PC-3 (cell line): ENCODE results near the gene B3GNT5. TPM values are rescaled to one million over a fixed set of nuclear protein-coding genes. Genes with fewer than 3 reads are reported as not detected.
A peak's percentile ranks its signal among the peaks of the same experiment; 100 is the strongest.

Source experiments
- ATAC-seq: fragments of 200-7000 bp; cut with Tn5 transposase; 2 replicates; pipeline ENCODE4 v1.9.1; 2020; ENCODE audit warnings: mild to moderate bottlenecking, moderate library complexity
- BruUV-seq: library from RNA; stranded (reverse); fragments of 400-500 nt; replicated peaks from 2 replicates; lab custom pipeline; 2021; lab: Mats Ljungman, UMichigan
- CTCF ChIA-PET: fragments of 300-600 bp; sonication (Branson Sonifier 250); formaldehyde crosslinking; loops from one replicate; lab custom pipeline; 2022; ENCODE audit warnings: antibody characterized with exemption; lab: Charles Lee
- POLR2A ChIA-PET: fragments of 300-600 bp; sonication (Branson Sonifier 250); formaldehyde crosslinking; loops from one replicate; lab custom pipeline; 2022; ENCODE audit warnings: antibody characterized with exemption; ENCODE audit not compliant: unreplicated experiment; lab: Charles Lee
- DNase-seq: peaks from one replicate; pipeline ENCODE4 v3.0.0-alpha.2; 2015
- H2AFZ ChIP-seq: fragments of 300-600 bp; sonication (generic); 2 replicates; pipeline ENCODE4 v1.6.0; 2016; ENCODE audit warnings: antibody characterized with exemption, low read length
- H3F3A ChIP-seq: fragments of 300-600 bp; sonication (generic); one replicate; pipeline ENCODE4 v1.6.0; 2017; ENCODE audit warnings: antibody characterized with exemption, low read length, control low read depth, mild to moderate bottlenecking; ENCODE audit not compliant: unreplicated experiment
- H3K27ac ChIP-seq: fragments of 300-600 bp; sonication (generic); 2 replicates; pipeline ENCODE4 v1.5.1; 2016; ENCODE audit warnings: mild to moderate bottlenecking, low read length
- H3K27me3 ChIP-seq: fragments of 300-600 bp; sonication (generic); 2 replicates; pipeline ENCODE4 v1.6.1; 2016; ENCODE audit warnings: low read length, mixed read lengths
- H3K36me3 ChIP-seq: fragments of 300-600 bp; sonication (generic); 2 replicates; pipeline ENCODE4 v1.6.1; 2016; ENCODE audit warnings: low read depth, mixed run types, low read length, mixed read lengths
- H3K4me1 ChIP-seq: fragments of 300-600 bp; sonication (generic); 2 replicates; pipeline ENCODE4 v1.5.1; 2016; ENCODE audit warnings: low read length; ENCODE audit not compliant: insufficient read depth
- H3K4me2 ChIP-seq: fragments of 300-600 bp; sonication (generic); 2 replicates; pipeline ENCODE4 v1.6.0; 2016; ENCODE audit warnings: low read length
- H3K4me3 ChIP-seq: fragments of 300-600 bp; sonication (generic); 2 replicates; pipeline ENCODE4 v1.5.1; 2016; ENCODE audit warnings: mild to moderate bottlenecking, low read length, mixed read lengths
- H3K79me2 ChIP-seq: fragments of 300-600 bp; sonication (generic); 2 replicates; pipeline ENCODE4 v1.6.1; 2017; ENCODE audit warnings: low read length, mixed read lengths
- H3K9ac ChIP-seq: fragments of 300-600 bp; sonication (generic); 2 replicates; pipeline ENCODE4 v1.6.0; 2016; ENCODE audit warnings: mild to moderate bottlenecking, low read length
- H3K9me2 ChIP-seq: fragments of 300-600 bp; sonication (generic); replicated peaks from 2 replicates; pipeline ENCODE4 v1.6.1; 2016; ENCODE audit warnings: mixed run types, low read length, mixed read lengths
- H3K9me3 ChIP-seq: fragments of 300-600 bp; sonication (generic); 2 replicates; pipeline ENCODE4 v1.6.1; 2016; ENCODE audit warnings: low read length, mixed read lengths
- H4K20me1 ChIP-seq: fragments of 300-600 bp; sonication (generic); 2 replicates; pipeline ENCODE4 v1.6.1; 2016; ENCODE audit warnings: low read length, mixed read lengths
- EZH2 ChIP-seq: fragments of 300-600 bp; sonication (generic); IDR thresholded peaks from one replicate; pipeline ENCODE4 v1.6.1; 2017; ENCODE audit warnings: antibody characterized with exemption, mild to moderate bottlenecking, low read length; ENCODE audit not compliant: unreplicated experiment
- EZH2phosphoT487 ChIP-seq: fragments of 300-600 bp; sonication (generic); IDR thresholded peaks from 2 replicates; pipeline ENCODE4 v1.6.1; 2018; ENCODE audit warnings: mild to moderate bottlenecking, antibody characterized with exemption, low read length, borderline replicate concordance
- intact Hi-C: fragments of 100-400 bp; cut with micrococcal nuclease; formaldehyde crosslinking; loops from 2 replicates; pipeline ENCODE4 v1.9.0; 2023
- total RNA-seq: library from RNA; depleted of rRNA; stranded (reverse); fragments of >200 nt; gene quantifications from 2 replicates; pipeline ENCODE4 v1.2.3, GENCODE V29; 2014
- TF ChIP-seq, protein P1 (sequence below): fragments of 300-600 bp; sonication (generic); conservative IDR thresholded peaks from 2 replicates; pipeline ENCODE4 v1.5.1; 2017; ENCODE audit warnings: antibody characterized with exemption, low read depth, mild to moderate bottlenecking, low read length

The B3GNT5 gene
- total RNA-seq, 1 experiment from 2014 or later = 22.9 TPM

DNA sequence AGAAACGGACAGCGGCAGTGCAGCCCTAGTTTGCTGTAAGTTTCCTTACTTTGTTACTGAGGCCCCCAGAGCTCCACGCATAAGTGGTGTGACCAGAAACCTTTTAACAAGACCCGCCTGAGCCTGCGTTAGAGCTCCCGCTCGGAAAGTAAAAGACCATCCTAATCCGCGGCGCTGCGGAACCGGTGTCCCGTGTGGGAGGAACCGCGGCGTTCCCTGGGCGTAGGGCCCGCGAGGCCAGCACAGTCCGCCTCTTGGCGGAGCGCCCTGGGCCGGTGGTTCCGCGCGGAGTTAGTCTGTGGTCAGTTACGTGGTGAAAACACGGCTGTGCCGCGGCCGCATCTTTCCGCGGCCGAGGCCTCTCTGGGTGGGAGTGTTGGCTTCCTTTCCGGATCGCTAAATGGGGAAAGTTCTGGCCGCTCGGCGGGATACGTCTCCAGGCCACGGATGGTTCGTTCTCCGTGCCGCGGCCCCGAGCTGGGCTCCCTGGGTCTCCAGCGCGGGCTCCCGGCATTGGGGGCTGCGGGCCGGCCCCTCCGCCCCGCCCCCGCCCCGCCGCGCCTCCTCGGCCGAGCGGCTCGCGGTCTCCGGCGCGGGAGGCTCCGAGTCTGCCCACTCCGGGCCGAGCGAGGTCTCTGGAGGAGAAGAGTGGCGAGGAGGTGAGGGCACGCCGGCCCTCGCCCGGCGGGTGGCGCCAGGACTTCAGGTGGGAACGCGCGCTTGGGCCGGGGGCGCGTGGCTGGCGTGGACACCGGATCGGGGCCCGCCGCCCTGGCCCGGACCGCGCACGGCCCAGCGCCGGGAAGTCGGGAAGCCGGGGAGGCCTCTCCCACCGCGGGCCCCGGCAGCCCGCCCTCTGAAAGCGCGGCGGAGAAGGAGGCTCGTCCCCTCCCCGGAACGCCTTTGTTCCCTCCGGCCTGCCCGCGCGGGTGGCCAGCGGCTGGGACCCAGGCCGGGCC is 754 bp downstream of the B3GNT5 start:
- CTCF ChIA-PET = interaction anchor here (1.2 to 2.5 kb wide), 2 partner anchors 60 to 69 kb away, joined by 6 to 26 read pairs; no protein-coding TSS in a partner anchor
- Histone ChIP-seq H3K36me3 (peaks cover 8% of the 10 kb centered on the region), H3K9ac (peak overlapping the region; percentile 97), H3K9me3 (no peaks in the 10 kb centered on the region), H3K4me1 (peaks cover 40% of the 10 kb centered on the region), H3K4me3 (peak overlapping the region; percentile 89), H4K20me1 (peaks cover 31% of the 10 kb centered on the region), H3K79me2 (peaks cover 58% of the 10 kb centered on the region), H3K27me3 (no peaks in the 10 kb centered on the region), H3F3A (peaks cover 4% of the 10 kb centered on the region), H3K9me2 (no peaks in the 10 kb centered on the region), H3K4me2 (peak overlapping the region; percentile 83), H2AFZ (peak overlapping the region; percentile 60), H3K27ac (peak overlapping the region; percentile 88)
- DNase-seq = peak; percentile 48
- peak; percentile 32 for ATAC-seq
- POLR2A ChIA-PET = interaction anchor here (0.5 to 1.3 kb wide), 8 partner anchors 21 to 116 kb away, joined by 3 to 9 read pairs (median 4); no protein-coding TSS in a partner anchor
- TSS peak; percentile 32 for BruUV-seq
- intact Hi-C loops = loop anchor here (1.0 to 2.0 kb wide), 5 partner anchors 61 to 131 kb away; no protein-coding TSS in a partner anchor
- TF ChIP-seq, protein P1, sequence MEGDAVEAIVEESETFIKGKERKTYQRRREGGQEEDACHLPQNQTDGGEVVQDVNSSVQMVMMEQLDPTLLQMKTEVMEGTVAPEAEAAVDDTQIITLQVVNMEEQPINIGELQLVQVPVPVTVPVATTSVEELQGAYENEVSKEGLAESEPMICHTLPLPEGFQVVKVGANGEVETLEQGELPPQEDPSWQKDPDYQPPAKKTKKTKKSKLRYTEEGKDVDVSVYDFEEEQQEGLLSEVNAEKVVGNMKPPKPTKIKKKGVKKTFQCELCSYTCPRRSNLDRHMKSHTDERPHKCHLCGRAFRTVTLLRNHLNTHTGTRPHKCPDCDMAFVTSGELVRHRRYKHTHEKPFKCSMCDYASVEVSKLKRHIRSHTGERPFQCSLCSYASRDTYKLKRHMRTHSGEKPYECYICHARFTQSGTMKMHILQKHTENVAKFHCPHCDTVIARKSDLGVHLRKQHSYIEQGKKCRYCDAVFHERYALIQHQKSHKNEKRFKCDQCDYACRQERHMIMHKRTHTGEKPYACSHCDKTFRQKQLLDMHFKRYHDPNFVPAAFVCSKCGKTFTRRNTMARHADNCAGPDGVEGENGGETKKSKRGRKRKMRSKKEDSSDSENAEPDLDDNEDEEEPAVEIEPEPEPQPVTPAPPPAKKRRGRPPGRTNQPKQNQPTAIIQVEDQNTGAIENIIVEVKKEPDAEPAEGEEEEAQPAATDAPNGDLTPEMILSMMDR = 0 out of 2 replicates have a peak, but pooled peaks have one; percentile 12
- no peak for TF ChIP-seq EZH2
- TF ChIP-seq EZH2phosphoT487 = no peak

DNA sequence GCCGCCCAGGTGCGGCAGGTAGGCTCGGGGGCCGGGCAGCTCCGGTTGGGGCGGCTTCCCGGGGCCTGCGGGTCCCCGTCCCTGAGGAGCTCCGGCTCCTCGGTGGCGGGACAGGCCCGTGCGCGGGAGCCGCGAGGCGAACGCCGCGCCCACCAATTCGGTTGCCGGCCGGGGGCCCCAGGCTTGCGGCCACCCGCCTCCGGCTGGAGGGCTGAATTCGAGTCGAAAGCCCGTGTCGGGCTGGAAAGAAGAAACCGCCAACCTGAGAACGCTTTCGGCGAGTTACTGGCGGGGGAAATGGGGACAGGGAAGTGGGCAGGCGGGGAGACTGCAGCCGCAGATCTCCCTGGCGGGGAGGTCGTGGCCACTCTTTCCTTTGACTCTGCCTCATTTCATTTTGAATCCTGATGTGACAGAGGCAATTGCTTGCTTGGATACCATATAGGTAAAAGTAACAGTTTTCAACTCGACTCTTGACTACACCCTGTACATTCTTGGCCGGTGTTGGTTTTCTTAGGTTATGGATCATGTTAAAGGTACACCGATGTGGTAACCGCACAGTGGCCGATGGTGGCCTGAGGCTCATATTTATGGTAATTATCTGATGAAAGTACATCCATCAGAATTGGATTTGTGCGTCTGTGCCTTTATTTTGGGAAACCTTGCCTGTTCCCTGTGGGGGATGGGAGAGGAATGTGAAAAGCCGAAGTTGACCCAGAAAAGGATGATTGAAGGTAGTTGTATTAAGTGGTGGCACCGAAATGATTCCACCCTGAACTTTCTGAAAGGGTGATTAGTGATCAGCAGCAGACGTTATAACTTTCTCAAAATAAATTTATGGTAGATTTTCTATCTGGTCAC is 1.7 kb downstream of the B3GNT5 start:
- peaks cover 13% of the 10 kb centered on the region for H3K36me3 ChIP-seq
- H3K9me3 ChIP-seq = no peaks in the 10 kb centered on the region
- peaks cover 49% of the 10 kb centered on the region for H3K4me1 ChIP-seq
- H3K9me2 ChIP-seq = no peaks in the 10 kb centered on the region
- TF ChIP-seq EZH2 (no peak), EZH2phosphoT487 (no peak)
- TF ChIP-seq, protein P1 = no peak
- H3K79me2 ChIP-seq = peaks cover 67% of the 10 kb centered on the region
- peak overlapping the region; percentile 89 for H3K4me3 ChIP-seq
- ChIA-PET CTCF (no interaction called here), POLR2A (interaction anchor here (0.5 to 1.3 kb wide), 5 partner anchors 11 to 115 kb away, joined by 3 to 8 read pairs (median 3); no protein-coding TSS in a partner anchor)
- H3F3A ChIP-seq = peaks cover 4% of the 10 kb centered on the region
- peak overlapping the region; percentile 83 for H3K4me2 ChIP-seq
- ATAC-seq = peak; percentile 24
- 0 out of 2 replicates have a peak overlapping the region, but pooled peaks have one; percentile 1 for H2AFZ ChIP-seq
- intact Hi-C loops = loop anchor here (2.0 kb wide), 1 partner anchor 70 kb away; no protein-coding TSS in a partner anchor
- H4K20me1 ChIP-seq = peaks cover 31% of the 10 kb centered on the region
- H3K27ac ChIP-seq = peak overlapping the region; percentile 88
- peak; percentile 56 for DNase-seq
- BruUV-seq = TSS peak; percentile 75
- H3K9ac ChIP-seq = peak overlapping the region; percentile 97
- H3K27me3 ChIP-seq = no peaks in the 10 kb centered on the region
